HCT116 (cell line): ENCODE results near the gene COG2. TPM values are rescaled to one million over a fixed set of nuclear protein-coding genes. Genes with fewer than 3 reads are reported as not detected.

Experiments used
- ATAC-seq: fragments of 200-7000 bp; cut with Tn5 transposase; 2 replicates; pipeline ENCODE4 v1.9.1; 2020; ENCODE audit warnings: mild to moderate bottlenecking, moderate library complexity
- BruUV-seq: library from RNA; stranded (reverse); fragments of 400-500 nt; replicated peaks from 2 replicates; lab custom pipeline; 2021; lab: Mats Ljungman, UMichigan
- CTCF ChIA-PET: fragments of 300-600 bp; sonication (Branson Sonifier 250); formaldehyde crosslinking; loops from one replicate; lab custom pipeline; 2021; ENCODE audit warnings: antibody characterized with exemption; lab: Charles Lee
- POLR2A ChIA-PET: fragments of 300-600, 350-600 bp; sonication (Branson Sonifier 250); formaldehyde crosslinking; loops from one replicate; lab custom pipeline; 2021; ENCODE audit warnings: antibody characterized with exemption; lab: Charles Lee
- RAD21 ChIA-PET, 2 experiments: fragments of 300-600 bp; sonication (Branson Sonifier 250); formaldehyde crosslinking; loops; one replicate each; lab custom pipeline; 2023; ENCODE audit warnings: low total read pairs in 2 of 2; ENCODE audit not compliant: uncharacterized antibody in 2 of 2, unreplicated experiment in 2 of 2, low non-redundant PET in 1 of 2; lab: Charles Lee
- DNase-seq: peaks from one replicate; pipeline ENCODE4 v3.0.0-alpha.2; 2010; ENCODE audit warnings: low read depth, low spot score
- H2AFZ ChIP-seq: fragments of 200-600 bp; shearing (Covaris generic), sonication (generic); 2 replicates; pipeline ENCODE4 v1.6.1; 2017; ENCODE audit warnings: low read depth, mixed run types, mixed read lengths, antibody characterized with exemption, low read length; ENCODE audit not compliant: poor library complexity, severe bottlenecking
- H3K27ac ChIP-seq: 2 replicates; pipeline ENCODE4 v1.5.1; 2012; ENCODE audit warnings: low read depth, low read length
- H3K27me3 ChIP-seq: fragments of 200-600 bp; sonication (generic); 2 replicates; pipeline ENCODE4 v1.6.1; 2016; ENCODE audit warnings: mixed run types, low read length, mixed read lengths; ENCODE audit not compliant: insufficient read depth
- H3K36me3 ChIP-seq, 2 experiments: fragments of 200-500 bp in 1 of 2; fragments of 200-600 bp in 1 of 2; sonication (Bioruptor generic) in 1 of 2; sonication (generic) in 1 of 2; 2 replicates each; pipeline versions ENCODE4 v1.5.1 to v1.6.1; 2014 to 2016; ENCODE audit warnings: low read length in 2 of 2, inconsistent platforms in 1 of 2, mixed read lengths in 1 of 2, mixed run types in 1 of 2; ENCODE audit not compliant: insufficient read depth in 2 of 2, control insufficient read depth in 1 of 2
- H3K4me1 ChIP-seq, 2 experiments: fragments of 200-600 bp in 1 of 2; sonication (generic) in 1 of 2; 2 replicates each; pipeline versions ENCODE4 v1.5.1 to v1.6.1; 2012 to 2017; ENCODE audit warnings: low read length in 2 of 2, inconsistent platforms in 1 of 2, mild to moderate bottlenecking in 1 of 2, mixed read lengths in 1 of 2, mixed run types in 1 of 2, moderate library complexity in 1 of 2; ENCODE audit not compliant: insufficient read depth in 2 of 2, control insufficient read depth in 1 of 2
- H3K4me2 ChIP-seq: fragments of 200-600 bp; sonication (generic); 2 replicates; pipeline ENCODE4 v1.6.1; 2017; ENCODE audit warnings: mixed run types, low read length, mixed read lengths
- H3K4me3 ChIP-seq, 2 experiments: fragments of 200-600 bp in 1 of 2; sonication (generic) in 1 of 2; replicated peaks in 1 of 2; 2 replicates each; pipeline ENCODE4 v1.5.1; 2011 to 2016; ENCODE audit warnings: low read length in 2 of 2, control low read depth in 1 of 2, low read depth in 1 of 2, mild to moderate bottlenecking in 1 of 2, mixed read lengths in 1 of 2, mixed run types in 1 of 2
- H3K79me2 ChIP-seq: fragments of 200-600 bp; sonication (generic); 2 replicates; pipeline ENCODE4 v1.6.1; 2017; ENCODE audit warnings: mild to moderate bottlenecking, mixed run types, low read length, moderate library complexity, mixed read lengths; ENCODE audit not compliant: insufficient read depth
- H3K9ac ChIP-seq: fragments of 200-600 bp; sonication (generic); 2 replicates; pipeline ENCODE4 v1.6.1; 2016; ENCODE audit warnings: low read length, mixed read lengths
- H3K9me2 ChIP-seq: fragments of 200-600 bp; sonication (generic), shearing (Covaris generic); 2 replicates; pipeline ENCODE4 v1.6.1; 2017; ENCODE audit warnings: mixed run types, mild to moderate bottlenecking, moderate library complexity; ENCODE audit not compliant: insufficient read depth
- H3K9me3 ChIP-seq, 2 experiments: fragments of 200-500 bp in 1 of 2; fragments of 200-600 bp in 1 of 2; sonication (Bioruptor generic) in 1 of 2; sonication (generic) in 1 of 2; 2 replicates each; pipeline ENCODE4 v1.6.1; 2014 to 2017; ENCODE audit warnings: low read length in 2 of 2, mixed read lengths in 2 of 2, inconsistent platforms in 1 of 2, low read depth in 1 of 2, mild to moderate bottlenecking in 1 of 2, mixed run types in 1 of 2, moderate library complexity in 1 of 2; ENCODE audit not compliant: control insufficient read depth in 1 of 2, insufficient read depth in 1 of 2
- H4K20me1 ChIP-seq: fragments of 200-600 bp; sonication (generic), shearing (Covaris generic); 2 replicates; pipeline ENCODE4 v1.6.1; 2017; ENCODE audit warnings: mixed run types, mild to moderate bottlenecking, moderate library complexity; ENCODE audit not compliant: insufficient read depth
- EGR1 ChIP-seq: IDR thresholded peaks from 2 replicates; pipeline ENCODE4 v1.6.1; 2012; ENCODE audit warnings: low read depth
- ELF1 ChIP-seq: IDR thresholded peaks from 2 replicates; pipeline ENCODE4 v1.6.1; 2012; ENCODE audit warnings: low read depth, borderline replicate concordance
- EZH2 ChIP-seq: fragments of 200-600 bp; sonication (generic); IDR thresholded peaks from 2 replicates; pipeline ENCODE4 v1.6.1; 2017; ENCODE audit warnings: antibody characterized with exemption, mixed run types
- JUND ChIP-seq: IDR thresholded peaks from 2 replicates; pipeline ENCODE4 v1.6.1; 2012
- POLR2AphosphoS5 ChIP-seq: IDR thresholded peaks from 2 replicates; pipeline ENCODE4 v1.6.1; 2011; ENCODE audit warnings: mild to moderate bottlenecking, low read depth, low read length, moderate library complexity
- SIN3A ChIP-seq: IDR thresholded peaks from 2 replicates; pipeline ENCODE4 v1.6.1; 2012; ENCODE audit warnings: low read depth
- SP1 ChIP-seq: IDR thresholded peaks from 2 replicates; pipeline ENCODE4 v1.6.1; 2012; ENCODE audit warnings: low read depth
- SRF ChIP-seq: IDR thresholded peaks from 2 replicates; pipeline ENCODE4 v1.6.1; 2012; ENCODE audit warnings: low read depth
- TCF7L2 ChIP-seq: IDR thresholded peaks from 2 replicates; pipeline ENCODE4 v1.7.0; 2011; ENCODE audit warnings: borderline replicate concordance, inconsistent platforms; ENCODE audit not compliant: insufficient read depth, insufficient read length; ENCODE audit errors: extremely low read depth
- ZFX ChIP-seq: fragments of 450-650 bp; IDR thresholded peaks from 2 replicates; pipeline ENCODE4 v1.6.1; 2017
- ZNF274 ChIP-seq: fragments of 200-500 bp; sonication (Bioruptor generic); IDR thresholded peaks from 2 replicates; pipeline ENCODE4 v1.6.1; 2014; ENCODE audit warnings: mild to moderate bottlenecking, low read depth, low read length, inconsistent platforms
- intact Hi-C: fragments of 100-400 bp; cut with micrococcal nuclease; formaldehyde crosslinking; loops from 2 replicates; pipeline ENCODE4 v1.10.0; 2022
- total RNA-seq: library from RNA; stranded (reverse); gene quantifications from one replicate; pipeline ENCODE4 v1.2.1, GENCODE V29; 2021; ENCODE audit not compliant: unreplicated experiment
- TF ChIP-seq, protein P1 (sequence below): IDR thresholded peaks from 2 replicates; pipeline ENCODE4 v1.6.1; 2012; ENCODE audit warnings: low read depth
- TF ChIP-seq, protein P2 (sequence below): IDR thresholded peaks from 2 replicates; pipeline ENCODE4 v1.6.1; 2011; ENCODE audit warnings: mild to moderate bottlenecking, low read length, moderate library complexity; ENCODE audit not compliant: insufficient replicate concordance; ENCODE audit errors: extremely low read depth
- TF ChIP-seq, protein P3 (sequence below): IDR thresholded peaks from 2 replicates; pipeline ENCODE4 v1.6.1; 2012

Gene COG2
- total RNA-seq, 1 experiment from 2014 or later, result 28.6 TPM

DNA sequence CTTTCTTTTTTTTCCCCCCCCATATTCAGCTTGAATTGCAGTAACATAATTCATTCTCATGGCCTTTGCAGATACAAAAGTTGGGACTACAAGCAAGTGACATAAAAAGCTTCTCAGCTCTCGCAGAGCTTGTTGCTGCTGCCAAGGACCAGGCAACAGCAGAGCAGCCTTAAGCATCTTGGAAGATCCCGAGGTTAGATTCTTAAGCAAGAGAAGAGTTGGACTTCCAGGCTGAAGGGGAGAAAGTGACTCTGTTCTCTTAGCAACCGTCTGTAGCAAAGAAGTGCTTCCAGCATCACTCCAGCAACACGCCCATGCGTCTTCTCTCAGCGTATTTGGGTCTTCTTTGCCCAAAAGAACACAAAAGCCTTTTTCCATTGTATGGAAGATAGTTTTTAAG, 50.9 kb downstream of the COG2 start:
- no peak overlapping the region for H3K9ac ChIP-seq
- TF ChIP-seq EGR1 (no peak), EZH2 (no peak), ZFX (no peak), SP1 (no peak), TCF7L2 (no peak), ZNF274 (no peak), JUND (no peak), ELF1 (no peak), POLR2AphosphoS5 (no peak), SIN3A (no peak), SRF (no peak)
- TF ChIP-seq, protein P1, sequence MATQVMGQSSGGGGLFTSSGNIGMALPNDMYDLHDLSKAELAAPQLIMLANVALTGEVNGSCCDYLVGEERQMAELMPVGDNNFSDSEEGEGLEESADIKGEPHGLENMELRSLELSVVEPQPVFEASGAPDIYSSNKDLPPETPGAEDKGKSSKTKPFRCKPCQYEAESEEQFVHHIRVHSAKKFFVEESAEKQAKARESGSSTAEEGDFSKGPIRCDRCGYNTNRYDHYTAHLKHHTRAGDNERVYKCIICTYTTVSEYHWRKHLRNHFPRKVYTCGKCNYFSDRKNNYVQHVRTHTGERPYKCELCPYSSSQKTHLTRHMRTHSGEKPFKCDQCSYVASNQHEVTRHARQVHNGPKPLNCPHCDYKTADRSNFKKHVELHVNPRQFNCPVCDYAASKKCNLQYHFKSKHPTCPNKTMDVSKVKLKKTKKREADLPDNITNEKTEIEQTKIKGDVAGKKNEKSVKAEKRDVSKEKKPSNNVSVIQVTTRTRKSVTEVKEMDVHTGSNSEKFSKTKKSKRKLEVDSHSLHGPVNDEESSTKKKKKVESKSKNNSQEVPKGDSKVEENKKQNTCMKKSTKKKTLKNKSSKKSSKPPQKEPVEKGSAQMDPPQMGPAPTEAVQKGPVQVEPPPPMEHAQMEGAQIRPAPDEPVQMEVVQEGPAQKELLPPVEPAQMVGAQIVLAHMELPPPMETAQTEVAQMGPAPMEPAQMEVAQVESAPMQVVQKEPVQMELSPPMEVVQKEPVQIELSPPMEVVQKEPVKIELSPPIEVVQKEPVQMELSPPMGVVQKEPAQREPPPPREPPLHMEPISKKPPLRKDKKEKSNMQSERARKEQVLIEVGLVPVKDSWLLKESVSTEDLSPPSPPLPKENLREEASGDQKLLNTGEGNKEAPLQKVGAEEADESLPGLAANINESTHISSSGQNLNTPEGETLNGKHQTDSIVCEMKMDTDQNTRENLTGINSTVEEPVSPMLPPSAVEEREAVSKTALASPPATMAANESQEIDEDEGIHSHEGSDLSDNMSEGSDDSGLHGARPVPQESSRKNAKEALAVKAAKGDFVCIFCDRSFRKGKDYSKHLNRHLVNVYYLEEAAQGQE, result no peak
- TF ChIP-seq, protein P2, sequence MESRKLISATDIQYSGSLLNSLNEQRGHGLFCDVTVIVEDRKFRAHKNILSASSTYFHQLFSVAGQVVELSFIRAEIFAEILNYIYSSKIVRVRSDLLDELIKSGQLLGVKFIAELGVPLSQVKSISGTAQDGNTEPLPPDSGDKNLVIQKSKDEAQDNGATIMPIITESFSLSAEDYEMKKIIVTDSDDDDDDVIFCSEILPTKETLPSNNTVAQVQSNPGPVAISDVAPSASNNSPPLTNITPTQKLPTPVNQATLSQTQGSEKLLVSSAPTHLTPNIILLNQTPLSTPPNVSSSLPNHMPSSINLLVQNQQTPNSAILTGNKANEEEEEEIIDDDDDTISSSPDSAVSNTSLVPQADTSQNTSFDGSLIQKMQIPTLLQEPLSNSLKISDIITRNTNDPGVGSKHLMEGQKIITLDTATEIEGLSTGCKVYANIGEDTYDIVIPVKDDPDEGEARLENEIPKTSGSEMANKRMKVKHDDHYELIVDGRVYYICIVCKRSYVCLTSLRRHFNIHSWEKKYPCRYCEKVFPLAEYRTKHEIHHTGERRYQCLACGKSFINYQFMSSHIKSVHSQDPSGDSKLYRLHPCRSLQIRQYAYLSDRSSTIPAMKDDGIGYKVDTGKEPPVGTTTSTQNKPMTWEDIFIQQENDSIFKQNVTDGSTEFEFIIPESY, result no peak
- TF ChIP-seq, protein P3, sequence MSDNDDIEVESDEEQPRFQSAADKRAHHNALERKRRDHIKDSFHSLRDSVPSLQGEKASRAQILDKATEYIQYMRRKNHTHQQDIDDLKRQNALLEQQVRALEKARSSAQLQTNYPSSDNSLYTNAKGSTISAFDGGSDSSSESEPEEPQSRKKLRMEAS, result no peak
- TF ChIP-seq, all 23 proteins: peak for 0
- Histone ChIP-seq H3K27ac (no peak overlapping the region), H3K27me3 (no peaks in the 10 kb centered on the region), H3K4me1 (no peaks in the 10 kb centered on the region), H3K36me3 (peaks cover 19 to 21% of the 10 kb centered on the region in 2 experiments), H3K9me2 (no peaks in the 10 kb centered on the region), H3K4me2 (no peak overlapping the region), H3K79me2 (no peaks in the 10 kb centered on the region), H4K20me1 (no peaks in the 10 kb centered on the region), H3K4me3 (no peak overlapping the region), H2AFZ (no peak overlapping the region), H3K9me3 (no peaks in the 10 kb centered on the region)
- intact Hi-C loops, result no loop called here
- DNase-seq (no peak), ATAC-seq (no peak)
- ChIA-PET RAD21 (no interaction called here), POLR2A (no interaction called here), CTCF (no interaction called here)
- no TSS peak for BruUV-seq
